ENCODE data around the gene CTNNA2.

DNA sequence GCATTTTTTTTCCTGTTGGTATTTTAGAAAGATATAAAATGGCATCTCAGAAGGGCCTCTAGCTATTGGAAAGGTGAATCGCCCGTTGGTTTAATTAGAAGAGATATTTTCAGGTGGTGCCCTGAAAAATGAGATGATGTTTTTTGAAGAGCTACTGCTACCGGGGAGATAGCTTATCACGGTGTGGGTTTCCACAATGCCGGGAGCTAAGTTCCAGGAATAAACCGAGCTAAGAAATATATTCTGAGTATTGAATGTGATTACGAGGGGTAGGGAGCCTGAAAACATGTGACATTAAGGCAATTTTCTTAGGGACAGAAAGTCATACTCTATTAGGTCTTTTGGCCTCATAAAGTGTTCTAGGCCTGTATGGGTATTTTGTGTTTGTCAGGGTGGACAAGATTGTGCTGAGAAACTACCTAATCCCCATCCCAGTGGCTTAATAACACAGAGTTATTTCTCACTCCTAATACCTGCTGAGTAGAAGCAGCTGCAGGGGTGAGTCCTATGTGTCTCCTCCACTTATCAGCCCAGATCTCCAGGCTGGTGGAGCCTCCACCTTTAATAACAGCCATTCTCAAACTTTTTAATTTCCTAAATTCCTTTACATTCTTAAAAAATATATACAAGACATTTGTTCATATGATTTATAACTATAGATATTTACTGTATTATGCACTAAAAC is 641.5 kb downstream of the CTNNA2 start:
- TF ChIP-seq, protein P1, sequence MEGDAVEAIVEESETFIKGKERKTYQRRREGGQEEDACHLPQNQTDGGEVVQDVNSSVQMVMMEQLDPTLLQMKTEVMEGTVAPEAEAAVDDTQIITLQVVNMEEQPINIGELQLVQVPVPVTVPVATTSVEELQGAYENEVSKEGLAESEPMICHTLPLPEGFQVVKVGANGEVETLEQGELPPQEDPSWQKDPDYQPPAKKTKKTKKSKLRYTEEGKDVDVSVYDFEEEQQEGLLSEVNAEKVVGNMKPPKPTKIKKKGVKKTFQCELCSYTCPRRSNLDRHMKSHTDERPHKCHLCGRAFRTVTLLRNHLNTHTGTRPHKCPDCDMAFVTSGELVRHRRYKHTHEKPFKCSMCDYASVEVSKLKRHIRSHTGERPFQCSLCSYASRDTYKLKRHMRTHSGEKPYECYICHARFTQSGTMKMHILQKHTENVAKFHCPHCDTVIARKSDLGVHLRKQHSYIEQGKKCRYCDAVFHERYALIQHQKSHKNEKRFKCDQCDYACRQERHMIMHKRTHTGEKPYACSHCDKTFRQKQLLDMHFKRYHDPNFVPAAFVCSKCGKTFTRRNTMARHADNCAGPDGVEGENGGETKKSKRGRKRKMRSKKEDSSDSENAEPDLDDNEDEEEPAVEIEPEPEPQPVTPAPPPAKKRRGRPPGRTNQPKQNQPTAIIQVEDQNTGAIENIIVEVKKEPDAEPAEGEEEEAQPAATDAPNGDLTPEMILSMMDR (IDR thresholded peaks at IDR 0.05) = no peak
- no peak for TF ChIP-seq POLR2A (IDR thresholded peaks at IDR 0.05)

Data from right lobe of liver (tissue), 4 donors.